RWPE1 (cell line): ENCODE data around the gene ANKRD60.

ENCODE experiments used
- CTCF ChIA-PET: fragments of 350-600 bp; sonication (Branson Sonifier 250); formaldehyde crosslinking; extraction: SDS; loops from one replicate; lab custom pipeline; 2021; lab: Yijun Ruan, JAX
- POLR2A ChIA-PET: fragments of 400-600 bp; formaldehyde crosslinking; extraction: SDS; loops from one replicate; lab custom pipeline; 2020; ENCODE audit warnings: antibody characterized with exemption; ENCODE audit not compliant: low non-redundant PET; lab: Yijun Ruan, JAX
- DNase-seq: peaks from one replicate; pipeline ENCODE4 v3.0.0; 2012; ENCODE audit warnings: low spot score
- H3K27ac ChIP-seq: fragments of 450-650 bp; 2 replicates; pipeline ENCODE4 v1.5.1; 2017
- CTCF ChIP-seq: fragments of 450-650 bp; conservative IDR thresholded peaks from 2 replicates; pipeline ENCODE4 v1.5.1; 2017; ENCODE audit warnings: low read depth, mild to moderate bottlenecking

ANKRD60 gene

GRCh38 chr20:58228103-58228483 is 360 bp downstream of the ANKRD60 start:
- DNase-seq: no peak
- H3K27ac ChIP-seq: no peak overlapping the region
- CTCF ChIA-PET: interaction anchor here (0.7 to 1.0 kb wide), 2 partner anchors 11 to 168 kb away, joined by 3 to 4 read pairs; no protein-coding TSS in a partner anchor
- POLR2A ChIA-PET: no interaction called here
- TF ChIP-seq CTCF: no peak

DNA sequence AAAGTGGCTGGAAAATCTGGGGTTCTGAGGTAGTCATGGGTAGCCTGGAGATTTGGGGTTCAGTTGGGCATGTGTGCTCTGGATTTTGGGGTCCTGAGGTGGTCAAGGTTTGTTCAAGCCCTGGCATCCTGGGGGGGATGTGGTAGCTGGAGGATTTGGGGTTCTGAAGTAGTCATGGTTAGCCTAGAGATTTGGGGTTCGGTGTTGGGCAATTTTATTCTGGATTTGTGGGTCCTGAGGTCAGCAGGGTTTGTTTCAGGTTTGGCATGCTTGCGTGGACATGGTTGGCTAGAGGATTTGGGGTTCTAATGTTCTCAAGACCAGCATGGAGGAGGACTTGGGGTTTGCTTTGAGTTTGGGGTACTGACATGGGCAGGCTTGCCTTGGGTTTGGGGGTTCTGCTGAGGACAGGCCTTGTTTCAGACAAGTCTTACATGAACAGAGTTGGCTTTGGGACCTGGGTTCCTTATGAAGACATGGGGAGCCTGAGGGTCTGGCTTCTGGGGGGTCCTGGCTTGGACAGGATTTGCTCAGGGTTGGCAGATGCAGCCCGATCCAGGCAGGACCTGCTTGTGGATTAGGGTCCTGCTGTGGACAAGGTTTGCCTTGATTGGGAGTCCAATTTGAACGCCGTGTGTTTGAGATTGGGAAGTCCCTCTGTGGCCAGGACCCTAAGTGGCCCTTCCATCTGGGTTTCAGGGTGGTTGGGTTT is 906 bp downstream of the ANKRD60 start:
- ChIA-PET POLR2A (no interaction called here), CTCF (interaction anchor here (0.7 kb wide), 1 partner anchor 168 kb away, joined by 3 read pairs; no protein-coding TSS in a partner anchor)
- no peak for DNase-seq
- H3K27ac ChIP-seq: no peak overlapping the region
- no peak for TF ChIP-seq CTCF

- ChIA-PET POLR2A (no interaction called here), CTCF (interaction anchor here (0.5 to 1.1 kb wide), 5 partner anchors 11 to 844 kb away, joined by 3 to 4 read pairs (median 3); no protein-coding TSS in a partner anchor)
- no peak for DNase-seq
- H3K27ac ChIP-seq: no peak overlapping the region
- no peak for TF ChIP-seq CTCF
Observed at GRCh38 chr20:58225452-58226200, 2.8 kb downstream of the ANKRD60 start.

GRCh38 chr20:58224974-58225373 is 3.5 kb downstream of the ANKRD60 start:
- no peak overlapping the region for H3K27ac ChIP-seq

DNA sequence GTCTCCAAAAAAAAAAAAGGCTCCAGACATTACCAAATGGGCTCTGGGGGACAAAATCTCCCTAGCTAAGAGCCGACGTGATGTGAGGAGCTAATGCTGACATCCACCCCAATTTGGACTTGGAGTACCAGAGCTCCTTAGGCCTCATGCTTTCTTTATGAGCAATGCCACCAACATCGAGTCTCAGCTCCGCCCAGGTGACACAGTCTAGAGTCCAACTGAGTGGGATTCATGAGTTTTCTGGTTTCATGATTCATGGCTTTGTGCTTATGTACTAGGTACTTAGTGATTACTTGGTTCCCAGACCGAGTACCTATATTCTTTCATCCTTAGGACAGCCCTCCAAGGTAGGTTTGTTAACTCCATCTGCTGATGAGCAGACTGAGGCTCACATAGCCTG is 4.4 kb downstream of the ANKRD60 start:
- POLR2A ChIA-PET: no interaction called here

More at GRCh38 chr20:58224974-58225373, 3.5 kb downstream of the ANKRD60 start:
- no peak for DNase-seq
- POLR2A ChIA-PET: no interaction called here
- CTCF ChIA-PET: interaction anchor here (0.5 to 1.1 kb wide), 5 partner anchors 9 to 507 kb away, joined by 3 to 4 read pairs (median 3); no protein-coding TSS in a partner anchor
- no peak for TF ChIP-seq CTCF

More for the DNA sequence above, 4.4 kb downstream of the ANKRD60 start:
- CTCF ChIA-PET: interaction anchor here (0.5 to 1.1 kb wide), 3 partner anchors 12 to 44 kb away, joined by 3 read pairs; no protein-coding TSS in a partner anchor
- DNase-seq: no peak
- no peak for TF ChIP-seq CTCF
- H3K27ac ChIP-seq: no peak overlapping the region
